Right lobe of liver (tissue), 4 donors: ENCODE data around the gene ICA1L.

ENCODE experiments used
- POLR2A ChIP-seq: fragments of 450-650 bp; IDR thresholded peaks from one replicate; pipeline ENCODE4 v1.6.1; 2017; ENCODE audit warnings: antibody characterized with exemption, mild to moderate bottlenecking
- TF ChIP-seq, protein P1 (sequence below), 4 donors: fragments of 200-600 bp in 3 of 4; fragments of 450-650 bp in 1 of 4; IDR thresholded peaks; one replicate each; pipeline versions ENCODE4 v1.5.1 to v1.8.0; 2016 to 2022; ENCODE audit warnings: antibody characterized with exemption in 4 of 4, mild to moderate bottlenecking in 2 of 4
- donor health status: DM: no; HTN: no; CAD: no.
- donor health status: DM: no; HTN: no; CAD: no.
- donor health status: DM: no; HTN: yes; CAD: no.

DNA sequence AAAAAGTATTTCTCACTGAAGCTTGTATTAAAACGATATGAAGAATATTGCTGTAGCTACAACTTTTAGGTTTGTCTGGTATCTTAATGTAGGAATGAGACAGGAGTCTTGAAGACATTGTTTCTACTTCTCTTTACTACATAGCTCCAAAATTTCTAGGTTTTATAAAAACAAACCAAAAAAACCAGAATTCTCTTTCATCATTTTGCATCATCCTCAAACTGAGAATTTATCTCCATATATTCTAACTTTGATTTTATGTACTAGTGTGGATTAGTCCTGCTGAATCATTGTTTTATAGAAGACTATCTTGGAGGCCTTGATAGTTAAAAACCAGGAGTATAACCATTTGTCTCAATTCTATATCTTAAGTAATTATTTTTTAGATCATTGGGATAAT lies 100.2 kb downstream of the ICA1L start:
- TF ChIP-seq, protein P1, sequence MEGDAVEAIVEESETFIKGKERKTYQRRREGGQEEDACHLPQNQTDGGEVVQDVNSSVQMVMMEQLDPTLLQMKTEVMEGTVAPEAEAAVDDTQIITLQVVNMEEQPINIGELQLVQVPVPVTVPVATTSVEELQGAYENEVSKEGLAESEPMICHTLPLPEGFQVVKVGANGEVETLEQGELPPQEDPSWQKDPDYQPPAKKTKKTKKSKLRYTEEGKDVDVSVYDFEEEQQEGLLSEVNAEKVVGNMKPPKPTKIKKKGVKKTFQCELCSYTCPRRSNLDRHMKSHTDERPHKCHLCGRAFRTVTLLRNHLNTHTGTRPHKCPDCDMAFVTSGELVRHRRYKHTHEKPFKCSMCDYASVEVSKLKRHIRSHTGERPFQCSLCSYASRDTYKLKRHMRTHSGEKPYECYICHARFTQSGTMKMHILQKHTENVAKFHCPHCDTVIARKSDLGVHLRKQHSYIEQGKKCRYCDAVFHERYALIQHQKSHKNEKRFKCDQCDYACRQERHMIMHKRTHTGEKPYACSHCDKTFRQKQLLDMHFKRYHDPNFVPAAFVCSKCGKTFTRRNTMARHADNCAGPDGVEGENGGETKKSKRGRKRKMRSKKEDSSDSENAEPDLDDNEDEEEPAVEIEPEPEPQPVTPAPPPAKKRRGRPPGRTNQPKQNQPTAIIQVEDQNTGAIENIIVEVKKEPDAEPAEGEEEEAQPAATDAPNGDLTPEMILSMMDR (IDR thresholded peaks at IDR 0.05) = no peak
- no peak for TF ChIP-seq POLR2A
